H7 (cell line): ENCODE data around the gene HOXB8. TPM values are rescaled to one million over a fixed set of nuclear protein-coding genes. Genes with fewer than 3 reads are reported as not detected.

Source experiments
- DNase-seq: peaks from one replicate; pipeline ENCODE4 v3.0.0; 2012
- H3K27me3 ChIP-seq: 2 replicates; pipeline ENCODE4 v1.6.0; 2011; ENCODE audit warnings: mild to moderate bottlenecking, low read length; ENCODE audit not compliant: control insufficient read depth, insufficient read depth
- H3K36me3 ChIP-seq: replicated peaks from 2 replicates; pipeline ENCODE4 v1.5.1; 2011; ENCODE audit warnings: low read length; ENCODE audit not compliant: control insufficient read depth, insufficient read depth
- H3K4me3 ChIP-seq: 2 replicates; pipeline ENCODE4 v1.5.1; 2011; ENCODE audit warnings: low read depth, mild to moderate bottlenecking, control low read depth, low read length, moderate library complexity; ENCODE audit not compliant: insufficient read depth
- total RNA-seq: library from RNA; depleted of rRNA; stranded (reverse); fragments of >200 nt; shearing (Covaris generic); gene quantifications from 2 replicates; pipeline ENCODE4 v1.2.3, GENCODE V29; 2014; rRNA removed

Gene HOXB8
- total RNA-seq: not detected in 2 replicates

- DNase-seq: no peak
- Histone ChIP-seq H3K4me3 (no peak within 1 kb of the TSS), H3K27me3 (peaks cover 99% of the 10 kb centered on the region), H3K36me3 (no peaks in the 10 kb centered on the region)
These were observed at the start of gene HOXB8 for GRCh38 chr17:48615047-48615962. Gene HOXB8, minus strand, starts transcription at chr17:48615292. Its CDS starts 588 bp downstream, at chr17:48614704.

- DNase-seq: peak; percentile 38
- no peaks in the 10 kb centered on the region for H3K27me3 ChIP-seq
- H3K36me3 ChIP-seq: no peaks in the 10 kb centered on the region
- H3K4me3 ChIP-seq: no peak overlapping the region
These were observed 48.2 kb upstream of the HOXB8 start for GRCh38 chr17:48663134-48663924.

GRCh38 chr17:48655913-48656312, 40.8 kb upstream of the HOXB8 start:
- H3K27me3 ChIP-seq: no peaks in the 10 kb centered on the region; the same call in 1 of the 2 replicates
- H3K4me3 ChIP-seq: no peak overlapping the region
- no peak for DNase-seq
- H3K36me3 ChIP-seq: no peaks in the 10 kb centered on the region

- H3K36me3 ChIP-seq: no peaks in the 10 kb centered on the region
- peaks cover 54% of the 10 kb centered on the region for H3K27me3 ChIP-seq
- no peak for DNase-seq
- no peak overlapping the region for H3K4me3 ChIP-seq
These were observed 34.6 kb upstream of the HOXB8 start for GRCh38 chr17:48649741-48650140.

GRCh38 chr17:48647963-48648245, 32.8 kb upstream of the HOXB8 start:
- no peak for DNase-seq
- peaks cover 72% of the 10 kb centered on the region for H3K27me3 ChIP-seq
- H3K4me3 ChIP-seq: no peak overlapping the region
- no peaks in the 10 kb centered on the region for H3K36me3 ChIP-seq

- H3K4me3 ChIP-seq: peak overlapping the region; percentile 28
- peak; percentile 88 for DNase-seq
- no peaks in the 10 kb centered on the region for H3K36me3 ChIP-seq
- H3K27me3 ChIP-seq: peaks cover 78% of the 10 kb centered on the region
These were observed 32.2 kb upstream of the HOXB8 start for GRCh38 chr17:48647103-48647962.

GRCh38 chr17:48646183-48647102, 31.4 kb upstream of the HOXB8 start:
- H3K27me3 ChIP-seq: peaks cover 87% of the 10 kb centered on the region
- H3K36me3 ChIP-seq: no peaks in the 10 kb centered on the region
- peak; percentile 90 for DNase-seq
- H3K4me3 ChIP-seq: peak overlapping the region; percentile 43

- no peaks in the 10 kb centered on the region for H3K36me3 ChIP-seq
- H3K27me3 ChIP-seq: peaks cover 94% of the 10 kb centered on the region
- no peak for DNase-seq
- H3K4me3 ChIP-seq: peak overlapping the region; percentile 43; the same call in 1 of the 2 replicates
These were observed 30.6 kb upstream of the HOXB8 start for GRCh38 chr17:48645639-48646182.

GRCh38 chr17:48644910-48645557, 29.9 kb upstream of the HOXB8 start:
- Histone ChIP-seq H3K27me3 (peaks cover 97% of the 10 kb centered on the region), H3K36me3 (no peaks in the 10 kb centered on the region), H3K4me3 (no peak overlapping the region)
- no peak for DNase-seq

GRCh38 chr17:48644159-48644558, 29.1 kb upstream of the HOXB8 start:
- no peak overlapping the region for H3K4me3 ChIP-seq
- peaks cover 97% of the 10 kb centered on the region for H3K27me3 ChIP-seq
- peak; percentile 7 for DNase-seq
- no peaks in the 10 kb centered on the region for H3K36me3 ChIP-seq

- DNase-seq: peak; percentile 9
- Histone ChIP-seq H3K27me3 (peaks cover 98% of the 10 kb centered on the region), H3K4me3 (no peak overlapping the region), H3K36me3 (no peaks in the 10 kb centered on the region)
These were observed 28.6 kb upstream of the HOXB8 start for GRCh38 chr17:48643697-48644012.

GRCh38 chr17:48642843-48643696, 28.0 kb upstream of the HOXB8 start:
- no peak overlapping the region for H3K4me3 ChIP-seq
- DNase-seq: peak; percentile 51
- H3K36me3 ChIP-seq: no peaks in the 10 kb centered on the region
- H3K27me3 ChIP-seq: peaks cover 99% of the 10 kb centered on the region
